H9 (cell line): ENCODE results near the gene NR2F2. TPM values are rescaled to one million over a fixed set of nuclear protein-coding genes. Genes with fewer than 3 reads are reported as not detected.

ENCODE experiments used
- DNase-seq: peaks from one replicate; pipeline ENCODE4 v3.0.0-alpha.2; 2017
- H2AFZ ChIP-seq: one replicate; pipeline ENCODE4 v1.6.1; 2013; ENCODE audit warnings: mild to moderate bottlenecking, low read length, control low read depth, moderate library complexity
- H2AK5ac ChIP-seq: 2 replicates; pipeline ENCODE4 v1.6.1; 2013; ENCODE audit warnings: low read length, control low read depth, mixed read lengths; ENCODE audit not compliant: insufficient read length
- H2BK120ac ChIP-seq: one replicate; pipeline ENCODE4 v1.6.1; 2013; ENCODE audit warnings: low read depth, mild to moderate bottlenecking, low read length, control low read depth, inconsistent platforms; ENCODE audit not compliant: poor library complexity, severe bottlenecking
- H2BK12ac ChIP-seq: 2 replicates; pipeline ENCODE4 v1.6.1; 2013; ENCODE audit warnings: low read length, control low read depth, mixed read lengths, low read depth; ENCODE audit not compliant: insufficient read length
- H2BK15ac ChIP-seq: 2 replicates; pipeline ENCODE4 v1.6.1; 2013; ENCODE audit warnings: low read depth, low read length, control low read depth
- H2BK20ac ChIP-seq: one replicate; pipeline ENCODE4 v1.6.1; 2013; ENCODE audit warnings: low read depth, mild to moderate bottlenecking, low read length, control low read depth, inconsistent platforms; ENCODE audit not compliant: poor library complexity, severe bottlenecking
- H2BK5ac ChIP-seq: 2 replicates; pipeline ENCODE4 v1.6.1; 2013; ENCODE audit warnings: low read length, control low read depth, mixed read lengths; ENCODE audit not compliant: insufficient read length
- H3K14ac ChIP-seq: 2 replicates; pipeline ENCODE4 v1.6.1; 2013; ENCODE audit warnings: low read length, control low read depth; ENCODE audit not compliant: insufficient read depth
- H3K18ac ChIP-seq: 2 replicates; pipeline ENCODE4 v1.6.1; 2013; ENCODE audit warnings: low read depth, mild to moderate bottlenecking, mixed read lengths, low read length, control low read depth; ENCODE audit not compliant: insufficient read length
- H3K23ac ChIP-seq: 2 replicates; pipeline ENCODE4 v1.6.1; 2013; ENCODE audit warnings: low read length, control low read depth, mixed read lengths, low read depth; ENCODE audit not compliant: insufficient read length
- H3K23me2 ChIP-seq: 2 replicates; pipeline ENCODE4 v1.6.1; 2013; ENCODE audit warnings: low read depth, mild to moderate bottlenecking, mixed read lengths, low read length, control low read depth; ENCODE audit not compliant: insufficient read length, poor library complexity, severe bottlenecking
- H3K27ac ChIP-seq: 2 replicates; pipeline ENCODE4 v1.5.1; 2013; ENCODE audit warnings: low read length, control low read depth, mixed read lengths, low read depth; ENCODE audit not compliant: insufficient read length
- H3K27me3 ChIP-seq: 2 replicates; pipeline ENCODE4 v1.6.1; 2013; ENCODE audit warnings: low read length, control low read depth, inconsistent platforms; ENCODE audit not compliant: insufficient read depth
- H3K4ac ChIP-seq: 2 replicates; pipeline ENCODE4 v1.6.1; 2013; ENCODE audit warnings: low read depth, mild to moderate bottlenecking, control low read depth, inconsistent platforms, low read length, moderate library complexity
- H3K4me1 ChIP-seq: 2 replicates; pipeline ENCODE4 v1.6.1; 2013; ENCODE audit warnings: low read length, control low read depth, inconsistent platforms; ENCODE audit not compliant: insufficient read depth
- H3K4me2 ChIP-seq: 2 replicates; pipeline ENCODE4 v1.6.1; 2013; ENCODE audit warnings: low read length, control low read depth, mixed read lengths; ENCODE audit not compliant: insufficient read length, insufficient read depth
- H3K56ac ChIP-seq: 2 replicates; pipeline ENCODE4 v1.6.1; 2013; ENCODE audit warnings: low read depth, mild to moderate bottlenecking, mixed read lengths, low read length, control low read depth; ENCODE audit not compliant: insufficient read length
- H3K79me1 ChIP-seq: 2 replicates; pipeline ENCODE4 v1.6.1; 2013; ENCODE audit warnings: low read depth, mild to moderate bottlenecking, moderate library complexity, low read length, control low read depth, inconsistent platforms; ENCODE audit not compliant: insufficient read depth, poor library complexity, severe bottlenecking
- H3K79me2 ChIP-seq: 2 replicates; pipeline ENCODE4 v1.6.1; 2013; ENCODE audit warnings: low read length, control low read depth, inconsistent platforms; ENCODE audit not compliant: insufficient read depth
- H3K9ac ChIP-seq: 2 replicates; pipeline ENCODE4 v1.6.1; 2013; ENCODE audit warnings: low read length, control low read depth, mixed read lengths; ENCODE audit not compliant: insufficient read length; ENCODE audit errors: extremely low read depth
- H3K9me3 ChIP-seq: one replicate; pipeline ENCODE4 v1.6.1; 2013; ENCODE audit warnings: low read depth, low read length, inconsistent platforms; ENCODE audit not compliant: control insufficient read depth
- H3T11ph ChIP-seq: one replicate; pipeline ENCODE4 v1.6.1; 2013; ENCODE audit warnings: mild to moderate bottlenecking, low read length, control low read depth, inconsistent platforms
- H4K20me1 ChIP-seq: one replicate; pipeline ENCODE4 v1.6.1; 2013; ENCODE audit not compliant: control insufficient read depth, insufficient read length, insufficient read depth
- H4K5ac ChIP-seq: 2 replicates; pipeline ENCODE4 v1.6.1; 2013; ENCODE audit warnings: low read depth, mild to moderate bottlenecking, mixed read lengths, low read length, control low read depth; ENCODE audit not compliant: insufficient read length
- H4K8ac ChIP-seq: replicated peaks from 2 replicates; pipeline ENCODE4 v1.6.1; 2013; ENCODE audit warnings: low read length, control low read depth, mixed read lengths, low read depth; ENCODE audit not compliant: insufficient read length
- H4K91ac ChIP-seq: 2 replicates; pipeline ENCODE4 v1.6.1; 2013; ENCODE audit warnings: low read depth, mild to moderate bottlenecking, moderate library complexity, mixed read lengths, low read length, control low read depth; ENCODE audit not compliant: insufficient read length
- H3K27ac Mint-ChIP-seq, 3 experiments: 2 replicates in 2 of 3; 3 replicates in 1 of 3; pipeline ENCODE4 v1.8.0; 2020 to 2021; ENCODE audit warnings: mixed read lengths in 3 of 3, mild to moderate bottlenecking in 1 of 3, moderate library complexity in 1 of 3
- H3K27me3 Mint-ChIP-seq: 2 replicates; pipeline ENCODE4 v1.8.0; 2021; ENCODE audit warnings: low read depth, mild to moderate bottlenecking, moderate library complexity, mixed read lengths
- H3K36me3 Mint-ChIP-seq, 3 experiments: 2 replicates in 2 of 3; 3 replicates in 1 of 3; pipeline ENCODE4 v1.8.0; 2020 to 2021; ENCODE audit warnings: low read depth in 3 of 3, mixed read lengths in 3 of 3; ENCODE audit not compliant: insufficient read depth in 1 of 3
- H3K4me1 Mint-ChIP-seq, 2 experiments: 2 replicates each; pipeline ENCODE4 v1.8.0; 2020; ENCODE audit warnings: mixed read lengths in 2 of 2
- H3K4me3 Mint-ChIP-seq, 2 experiments: 2 replicates in 1 of 2; 3 replicates in 1 of 2; pipeline ENCODE4 v1.8.0; 2020 to 2021; ENCODE audit warnings: mild to moderate bottlenecking in 2 of 2, mixed read lengths in 2 of 2, moderate library complexity in 1 of 2
- H3K9me3 Mint-ChIP-seq, 2 experiments: 2 replicates in 1 of 2; 3 replicates in 1 of 2; pipeline ENCODE4 v1.8.0; 2020; ENCODE audit warnings: mild to moderate bottlenecking in 2 of 2, mixed read lengths in 2 of 2, moderate library complexity in 1 of 2
- CTCF ChIP-seq: fragments of 200-600 bp; sonication (generic); conservative IDR thresholded peaks from 3 replicates; pipeline ENCODE4 v1.8.0; 2021; ENCODE audit warnings: antibody characterized with exemption, mild to moderate bottlenecking
- WGBS: extraction: QIAGEN DNeasy Blood & Tissue Kit; methylation state at CpG from one replicate; pipeline ENCODE4 v1.1.7; 2013; ENCODE audit warnings: missing lambda C conversion rate, low lambda C conversion rate, mixed read lengths; ENCODE audit not compliant: insufficient read length; ENCODE audit errors: extremely low coverage; 5-methylcytosine and 5-hydroxymethylcytosine counted together
- total RNA-seq: library from RNA; stranded (reverse); gene quantifications from 2 replicates; pipeline ENCODE4 v1.2.1, GENCODE V29; 2021

NR2F2 gene
- total RNA-seq, 1 experiment from 2014 or later, result 0.24 TPM

- Histone ChIP-seq H3K27ac (no peak overlapping the region), H3K4me2 (no peak overlapping the region), H4K20me1 (no peaks in the 10 kb centered on the region), H2BK12ac (no peak overlapping the region), H3K23ac (no peak overlapping the region), H2BK5ac (no peak overlapping the region), H3K9me3 (peaks cover 4% of the 10 kb centered on the region), H2BK20ac (no peak overlapping the region), H3K56ac (no peak overlapping the region), H3K9ac (no peak overlapping the region), H2BK15ac (no peak overlapping the region), H2AFZ (no peak overlapping the region), H4K8ac (no peak overlapping the region), H3K4ac (no peak overlapping the region), H3K4me1 (no peaks in the 10 kb centered on the region), H3K14ac (no peak overlapping the region), H4K5ac (no peak overlapping the region), H2BK120ac (no peak overlapping the region), H3K79me2 (no peaks in the 10 kb centered on the region), H3T11ph (no peak overlapping the region), H4K91ac (no peak overlapping the region), H3K23me2 (no peaks in the 10 kb centered on the region), H3K79me1 (no peaks in the 10 kb centered on the region), H3K18ac (no peak overlapping the region), H3K27me3 (no peaks in the 10 kb centered on the region), H2AK5ac (no peak overlapping the region)
- H3K4me3 Mint-ChIP-seq, result no peak overlapping the region
- TF ChIP-seq CTCF, result no peak
- no peak overlapping the region for H3K27ac Mint-ChIP-seq
- peaks cover 21% of the 10 kb centered on the region in 2 experiments for H3K9me3 Mint-ChIP-seq
- H3K4me1 Mint-ChIP-seq, result peaks cover 10 to 15% of the 10 kb centered on the region in 2 experiments
- DNase-seq, result no peak
- no CpG with 5 or more reads among the region's 5 CpGs for WGBS
- H3K27me3 Mint-ChIP-seq, result peaks cover 10% of the 10 kb centered on the region
- H3K36me3 Mint-ChIP-seq, result peaks cover 7 to 18% (median 9%) of the 10 kb centered on the region in 3 experiments
These were observed 29.7 kb upstream of the NR2F2 start for GRCh38 chr15:96300836-96301235.
